Smooth muscle cell (in vitro differentiated cells): ENCODE data around the gene RLN3. TPM values are rescaled to one million over a fixed set of nuclear protein-coding genes. Genes with fewer than 3 reads are reported as not detected.
"Not testable (repeated sequence)": the region's sequence is repeated elsewhere in the genome, so short reads cannot be mapped to it uniquely, and the experiment has no call there.

Experiments used
- DNase-seq: peaks from one replicate; lab custom pipeline; 2025; ENCODE audit not compliant: unreplicated experiment; lab: John Stamatoyannopoulos, UW
- H2AFZ ChIP-seq: fragments of 200-600 bp; sonication (generic); 2 replicates; pipeline ENCODE4 v1.6.0; 2016; ENCODE audit warnings: antibody characterized with exemption, low read depth, mild to moderate bottlenecking
- H3F3A ChIP-seq: fragments of 200-600 bp; sonication (generic); 2 replicates; pipeline ENCODE4 v1.6.0; 2017; ENCODE audit warnings: antibody characterized with exemption, low read depth
- H3K27ac ChIP-seq: fragments of 200-600 bp; sonication (generic); 2 replicates; pipeline ENCODE4 v1.5.1; 2016; ENCODE audit warnings: low read depth, mild to moderate bottlenecking
- H3K27me3 ChIP-seq: fragments of 200-600 bp; sonication (generic); 2 replicates; pipeline ENCODE4 v1.6.1; 2016; ENCODE audit warnings: low read depth, mild to moderate bottlenecking
- H3K36me3 ChIP-seq: fragments of 200-600 bp; sonication (generic); 2 replicates; pipeline ENCODE4 v1.5.1; 2016; ENCODE audit warnings: low read depth
- H3K4me1 ChIP-seq: fragments of 200-600 bp; sonication (generic); 2 replicates; pipeline ENCODE4 v1.5.1; 2016; ENCODE audit warnings: low read depth
- H3K4me2 ChIP-seq: fragments of 200-600 bp; sonication (generic); 2 replicates; pipeline ENCODE4 v1.6.0; 2016; ENCODE audit warnings: mild to moderate bottlenecking
- H3K4me3 ChIP-seq: fragments of 200-600 bp; sonication (generic); 2 replicates; pipeline ENCODE4 v1.5.1; 2016; ENCODE audit warnings: mild to moderate bottlenecking
- H3K79me2 ChIP-seq: fragments of 200-600 bp; sonication (generic); 2 replicates; pipeline ENCODE4 v1.6.0; 2016; ENCODE audit warnings: low read depth, mild to moderate bottlenecking
- H3K9ac ChIP-seq: fragments of 200-600 bp; sonication (generic); 2 replicates; pipeline ENCODE4 v1.6.0; 2016; ENCODE audit warnings: low read depth
- H3K9me3 ChIP-seq: fragments of 200-600 bp; sonication (generic); replicated peaks from 2 replicates; pipeline ENCODE4 v1.5.1; 2016; ENCODE audit warnings: low read depth
- H4K20me1 ChIP-seq: fragments of 200-600 bp; sonication (generic); 2 replicates; pipeline ENCODE4 v1.6.0; 2016; ENCODE audit warnings: low read depth
- WGBS: methylation state at CpG from one replicate; pipeline ENCODE4 v1.1.7; 2016; ENCODE audit warnings: low lambda C conversion rate; 5-methylcytosine and 5-hydroxymethylcytosine counted together
- polyA plus RNA-seq: library from polyadenylated mRNA; unstranded; fragments of >200 nt; fragmentation: Nextera tagmentation; extraction: Ambion mirVana; gene quantifications from 2 replicates; pipeline ENCODE4 v1.2.1, GENCODE V29; 2016
- total RNA-seq: library from RNA; depleted of rRNA; stranded (reverse); fragments of >200 nt; gene quantifications from 2 replicates; pipeline ENCODE4 v1.2.3, GENCODE V29; 2014
- TF ChIP-seq, protein P1 (sequence below): fragments of 200-600 bp; sonication (generic); IDR thresholded peaks from 2 replicates; pipeline ENCODE4 v1.5.1; 2017; ENCODE audit warnings: borderline replicate concordance, mild to moderate bottlenecking, antibody characterized with exemption; ENCODE audit not compliant: insufficient read depth, poor library complexity, severe bottlenecking

RLN3 gene
- total and polyA plus RNA-seq, 2 experiments from 2014 or later, result not detected

DNA sequence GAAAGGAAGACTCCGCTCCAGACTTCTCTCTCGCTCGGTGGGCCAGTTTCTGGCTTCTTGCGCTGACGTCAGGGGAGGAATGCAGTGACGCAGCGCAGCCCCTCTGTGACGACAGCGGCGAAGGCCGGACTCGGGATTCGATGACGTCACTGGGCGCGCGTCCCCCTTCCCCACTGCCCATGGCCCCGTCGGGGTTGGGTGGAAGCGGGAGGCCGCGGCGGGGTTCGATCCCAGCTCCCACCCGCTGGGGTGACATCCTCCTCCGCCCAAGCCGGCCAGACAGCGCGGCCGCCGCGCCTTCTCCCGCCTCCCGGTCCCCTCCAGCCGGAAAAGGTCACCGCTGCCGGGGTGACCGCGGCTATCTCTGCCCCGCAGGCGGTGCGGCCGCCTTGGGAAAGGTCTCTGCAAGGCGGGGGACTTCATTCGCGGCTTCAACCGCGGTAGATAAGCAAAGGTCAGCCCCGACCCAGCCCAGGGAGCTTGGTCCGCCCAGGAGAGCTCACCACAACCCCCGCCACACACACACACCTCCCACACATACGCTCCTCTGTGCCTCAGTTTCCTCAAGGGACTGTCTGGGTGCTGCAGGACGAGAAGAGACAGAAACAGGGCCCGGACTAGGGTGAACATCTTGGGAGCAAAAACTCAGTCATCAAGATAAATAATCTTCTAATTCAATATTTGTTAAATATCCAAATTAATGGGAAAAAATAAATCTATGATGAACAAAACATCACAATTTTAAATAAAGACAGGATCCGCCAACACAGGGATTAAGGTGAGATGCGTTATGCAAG is 21.0 kb upstream of the RLN3 start:
- peak overlapping the region; percentile 87 for H3K4me2 ChIP-seq
- H3K79me2 ChIP-seq, result peaks cover 5% of the 10 kb centered on the region
- peak; percentile 98 for DNase-seq
- no peaks in the 10 kb centered on the region for H3K36me3 ChIP-seq
- no peaks in the 10 kb centered on the region for H4K20me1 ChIP-seq
- H3K4me1 ChIP-seq, result peaks cover 3% of the 10 kb centered on the region
- no peaks in the 10 kb centered on the region for H3K9me3 ChIP-seq
- no peaks in the 10 kb centered on the region for H3K27me3 ChIP-seq
- WGBS, result 9% methylated on average over 54 of the region's 56 CpGs
- peak overlapping the region; percentile 100 for H3K27ac ChIP-seq
- TF ChIP-seq, protein P1, sequence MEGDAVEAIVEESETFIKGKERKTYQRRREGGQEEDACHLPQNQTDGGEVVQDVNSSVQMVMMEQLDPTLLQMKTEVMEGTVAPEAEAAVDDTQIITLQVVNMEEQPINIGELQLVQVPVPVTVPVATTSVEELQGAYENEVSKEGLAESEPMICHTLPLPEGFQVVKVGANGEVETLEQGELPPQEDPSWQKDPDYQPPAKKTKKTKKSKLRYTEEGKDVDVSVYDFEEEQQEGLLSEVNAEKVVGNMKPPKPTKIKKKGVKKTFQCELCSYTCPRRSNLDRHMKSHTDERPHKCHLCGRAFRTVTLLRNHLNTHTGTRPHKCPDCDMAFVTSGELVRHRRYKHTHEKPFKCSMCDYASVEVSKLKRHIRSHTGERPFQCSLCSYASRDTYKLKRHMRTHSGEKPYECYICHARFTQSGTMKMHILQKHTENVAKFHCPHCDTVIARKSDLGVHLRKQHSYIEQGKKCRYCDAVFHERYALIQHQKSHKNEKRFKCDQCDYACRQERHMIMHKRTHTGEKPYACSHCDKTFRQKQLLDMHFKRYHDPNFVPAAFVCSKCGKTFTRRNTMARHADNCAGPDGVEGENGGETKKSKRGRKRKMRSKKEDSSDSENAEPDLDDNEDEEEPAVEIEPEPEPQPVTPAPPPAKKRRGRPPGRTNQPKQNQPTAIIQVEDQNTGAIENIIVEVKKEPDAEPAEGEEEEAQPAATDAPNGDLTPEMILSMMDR, result no peak
- H3K4me3 ChIP-seq, result peak overlapping the region; percentile 82
- peak overlapping the region; percentile 100 for H3K9ac ChIP-seq
- peak overlapping the region; percentile 64 for H2AFZ ChIP-seq
- H3F3A ChIP-seq, result peaks cover 22% of the 10 kb centered on the region

DNA sequence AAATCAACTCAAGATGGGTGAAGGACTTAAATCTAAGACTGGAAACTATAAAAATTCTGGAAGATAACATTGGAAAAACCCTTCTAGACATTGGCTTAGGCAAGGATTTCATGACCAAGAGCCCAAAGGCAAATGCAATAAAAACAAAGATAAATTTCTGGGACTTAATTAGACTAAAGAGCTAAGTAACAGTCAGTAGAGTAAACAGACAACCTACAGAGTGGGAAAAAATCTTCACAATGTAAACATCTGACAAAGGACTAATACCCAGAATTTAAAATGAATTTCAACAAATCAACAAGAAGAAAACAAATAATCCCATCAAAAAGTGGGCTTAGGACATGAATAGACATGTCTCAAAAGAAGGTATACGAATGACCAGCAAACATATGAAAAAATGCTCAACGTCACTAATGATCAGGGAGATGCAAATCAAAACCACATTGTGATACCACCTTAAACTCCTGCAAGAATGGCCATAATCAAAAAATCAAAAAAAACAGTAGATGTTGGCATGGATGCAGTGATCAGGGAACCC is 15.5 kb upstream of the RLN3 start:
- H3K9me3 ChIP-seq, result no peaks in the 10 kb centered on the region
- no peak for DNase-seq

DNA sequence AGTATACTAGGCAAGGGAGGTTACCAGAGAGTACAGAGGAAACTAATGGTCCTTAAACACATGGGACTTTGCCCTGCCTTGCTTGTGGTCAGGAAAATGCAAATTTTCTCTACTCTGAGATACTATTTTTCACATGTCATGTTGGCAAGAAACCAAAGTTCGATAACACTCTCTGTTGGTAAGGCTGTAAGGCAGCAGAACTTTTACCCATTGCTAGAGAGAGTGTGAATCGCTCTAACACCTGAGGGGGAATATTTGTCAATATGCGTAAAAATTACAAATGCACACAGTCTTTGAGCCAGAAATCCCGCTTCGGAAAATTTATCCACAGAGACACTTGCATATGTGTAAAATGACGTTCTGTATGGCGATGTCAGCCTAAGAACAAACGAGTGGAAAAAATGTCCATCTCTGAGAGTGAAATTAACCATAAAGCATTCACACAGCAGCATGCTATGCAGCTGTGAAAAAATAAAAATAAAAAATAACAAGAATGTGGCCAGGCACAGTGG is 12.4 kb upstream of the RLN3 start:
- Histone ChIP-seq H3K4me2 (no peak overlapping the region), H3K36me3 (no peaks in the 10 kb centered on the region), H3K9me3 (no peaks in the 10 kb centered on the region), H3K27ac (no peak overlapping the region), H3K27me3 (no peaks in the 10 kb centered on the region), H3K4me1 (no peaks in the 10 kb centered on the region), H3F3A (no peaks in the 10 kb centered on the region), H3K79me2 (no peaks in the 10 kb centered on the region), H3K4me3 (no peak overlapping the region), H3K9ac (no peak overlapping the region), H2AFZ (no peak overlapping the region), H4K20me1 (no peaks in the 10 kb centered on the region)
- TF ChIP-seq, protein P1, result no peak
- DNase-seq, result no peak
- WGBS, result 94% methylated on average over 8 of the region's 8 CpGs

More for the DNA sequence above, 15.5 kb upstream of the RLN3 start:
- H3K36me3 ChIP-seq, result no peaks in the 10 kb centered on the region
- H3F3A ChIP-seq, result peaks cover 8% of the 10 kb centered on the region
- H3K4me3 ChIP-seq, result no peak overlapping the region
- 81% methylated on average over 2 of the region's 2 CpGs for WGBS
- no peak overlapping the region for H3K27ac ChIP-seq
- H3K79me2 ChIP-seq, result no peaks in the 10 kb centered on the region
- no peaks in the 10 kb centered on the region for H3K27me3 ChIP-seq
- H4K20me1 ChIP-seq, result no peaks in the 10 kb centered on the region
- H3K9ac ChIP-seq, result no peak overlapping the region
- no peaks in the 10 kb centered on the region for H3K4me1 ChIP-seq
- TF ChIP-seq, protein P1, result no peak
- H2AFZ ChIP-seq, result no peak overlapping the region
- H3K4me2 ChIP-seq, result no peak overlapping the region

DNA sequence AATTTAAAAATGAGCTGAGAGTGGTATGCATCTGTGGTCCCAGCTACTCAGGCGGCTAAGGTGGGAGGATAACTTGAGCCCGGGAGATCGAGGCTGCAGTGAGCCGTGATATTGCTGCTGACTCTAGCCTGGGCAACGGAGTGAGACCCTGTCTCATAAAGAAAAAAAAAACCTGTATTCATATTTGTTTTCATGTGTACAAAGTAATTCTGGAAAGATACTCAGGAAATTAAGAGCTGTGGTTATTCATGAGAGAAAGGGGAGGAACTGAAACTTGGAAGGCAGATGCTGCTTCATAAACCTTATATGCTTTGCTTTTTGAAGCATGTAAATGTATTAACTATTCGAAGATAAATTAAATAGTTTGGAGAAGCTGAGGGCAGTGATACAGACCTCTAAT is 8.8 kb upstream of the RLN3 start:
- Histone ChIP-seq H3K9ac (no peak overlapping the region), H3K27ac (no peak overlapping the region), H3K27me3 (no peaks in the 10 kb centered on the region), H4K20me1 (no peaks in the 10 kb centered on the region), H3K79me2 (no peaks in the 10 kb centered on the region), H3K4me2 (no peak overlapping the region), H3F3A (no peaks in the 10 kb centered on the region), H3K4me1 (no peaks in the 10 kb centered on the region), H3K9me3 (no peaks in the 10 kb centered on the region), H3K36me3 (no peaks in the 10 kb centered on the region), H3K4me3 (no peak overlapping the region), H2AFZ (no peak overlapping the region)
- 94% methylated on average over 6 of the region's 6 CpGs for WGBS
- no peak for DNase-seq
- TF ChIP-seq, protein P1, result no peak

DNA sequence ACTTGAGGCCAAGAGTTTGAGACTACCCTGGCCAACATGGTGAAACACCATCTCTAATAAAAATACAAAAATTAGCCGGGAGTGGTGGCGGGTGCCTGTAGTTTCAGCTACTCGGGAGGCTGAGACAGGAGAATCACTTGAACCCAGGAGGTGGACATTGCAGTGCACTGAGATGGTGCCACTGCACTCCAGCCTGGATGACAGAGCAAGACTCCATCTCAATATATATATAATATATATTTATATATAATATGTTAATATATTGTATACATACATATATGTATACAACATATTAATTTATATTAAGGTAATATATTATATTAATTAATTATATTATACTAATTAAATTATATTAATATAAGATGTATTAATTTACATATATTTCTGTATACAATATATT is 8.2 kb upstream of the RLN3 start:
- DNase-seq, H3F3A ChIP-seq, H4K20me1 ChIP-seq, H3K36me3 ChIP-seq, H2AFZ ChIP-seq, H3K4me1 ChIP-seq, H3K9ac ChIP-seq, H3K27me3 ChIP-seq, H3K79me2 ChIP-seq, H3K27ac ChIP-seq, H3K4me2 ChIP-seq, H3K4me3 ChIP-seq, H3K9me3 ChIP-seq: not testable (repeated sequence)
- 80% methylated on average over 3 of the region's 3 CpGs for WGBS
